ENCODE results near the gene NOCT.

DNA sequence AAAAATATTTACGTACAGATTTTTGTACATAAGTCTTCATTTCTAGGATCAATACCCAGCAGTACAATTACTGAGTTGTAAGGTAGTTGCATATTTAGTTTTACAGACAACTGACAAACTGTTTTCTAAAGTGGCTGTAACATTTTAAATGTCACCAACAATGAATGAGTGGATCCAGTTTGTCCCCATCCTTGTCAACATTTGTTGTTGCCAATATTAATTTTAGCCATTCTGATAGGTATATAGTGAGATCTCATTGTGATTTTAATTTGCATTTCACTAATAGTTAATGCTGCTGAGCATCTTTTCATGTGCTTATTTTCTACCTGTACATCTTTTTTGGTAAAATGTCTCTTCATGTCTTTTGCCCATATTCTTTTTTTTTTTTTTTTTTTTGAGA is 30.9 kb upstream of the NOCT start:
- no peak for TF ChIP-seq EP300 (IDR thresholded peaks at IDR 0.05)
- TF ChIP-seq CTCF (IDR thresholded peaks at IDR 0.05), result no peak
